Activated naive CD4-positive, alpha-beta T cell treated with anti-CD3 and anti-CD28 coated beads, Interleukin-2, amount 50 U/mL, for 16 hours (primary cell): Measurements from ENCODE around the gene KRTAP2-3.

Experiments
- DNase-seq: peaks from one replicate; pipeline ENCODE4 v3.0.0-alpha.2; 2020

The KRTAP2-3 gene

GRCh38 chr17:41026715-41027471 lies 33.0 kb downstream of the KRTAP2-3 start, which contains the start of gene KRTAP1-5:
Gene KRTAP1-5 (minus strand): TSS chr17:41027208. CDS start chr17:41027155, 53 bp downstream.
- DNase-seq: no peak

DNA sequence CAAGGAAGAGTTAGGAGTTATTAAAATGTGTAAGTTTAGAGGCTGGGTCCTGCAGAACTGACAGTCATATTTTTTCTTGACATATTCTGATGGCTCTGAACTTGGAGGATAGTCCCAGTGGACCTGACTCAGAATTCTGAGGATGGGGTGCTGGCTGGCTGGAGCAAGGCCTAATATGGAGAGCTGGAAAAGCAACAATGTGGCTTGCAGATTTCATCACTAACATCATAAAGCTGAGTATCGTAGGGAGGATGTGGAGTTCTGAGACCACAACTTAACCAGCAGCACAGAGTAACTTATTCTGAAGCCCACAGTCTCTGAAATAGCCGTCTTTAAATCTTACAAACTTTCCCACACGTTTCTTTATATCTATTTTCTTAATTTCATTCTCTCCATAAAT lies 35.2 kb downstream of the KRTAP2-3 start:
- no peak for DNase-seq

GRCh38 chr17:41020336-41020735 lies 39.6 kb downstream of the KRTAP2-3 start:
- no peak for DNase-seq

GRCh38 chr17:41019415-41019814 lies 40.5 kb downstream of the KRTAP2-3 start:
- no peak for DNase-seq

GRCh38 chr17:41018541-41018940 lies 41.4 kb downstream of the KRTAP2-3 start:
- no peak for DNase-seq

DNA sequence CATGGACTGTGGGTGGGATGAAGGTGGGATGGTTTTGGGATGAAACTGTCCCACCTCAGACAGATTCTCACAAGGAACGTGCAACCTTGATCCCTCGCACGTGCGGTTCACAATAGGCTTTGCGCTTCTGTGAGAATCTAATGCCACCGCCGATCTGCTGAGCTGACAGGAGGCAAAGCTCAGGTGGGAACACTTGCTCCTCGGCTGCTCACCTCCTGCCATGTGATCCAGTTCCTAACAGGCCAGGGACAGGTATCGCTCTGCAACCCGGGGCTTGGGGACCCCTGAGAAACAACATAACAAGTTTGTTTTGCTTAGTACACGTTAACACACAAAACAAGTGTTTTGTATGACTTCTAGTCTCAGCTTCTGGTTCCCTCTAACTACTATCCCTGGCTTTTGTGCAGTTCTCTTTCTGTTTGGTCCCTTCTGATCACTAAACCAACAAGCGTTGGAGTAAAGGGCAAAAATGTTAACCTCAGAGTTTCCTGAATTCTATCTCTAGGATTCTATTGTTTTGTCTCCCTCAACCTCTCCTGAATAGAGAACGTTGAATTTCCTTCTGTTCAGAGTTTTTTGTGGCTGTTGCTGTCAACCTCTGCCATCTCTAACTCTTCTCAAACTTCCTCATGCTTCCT lies 43.2 kb downstream of the KRTAP2-3 start:
- DNase-seq: no peak

- no peak for DNase-seq
Observed at GRCh38 chr17:41015454-41015853, 44.5 kb downstream of the KRTAP2-3 start.

DNA sequence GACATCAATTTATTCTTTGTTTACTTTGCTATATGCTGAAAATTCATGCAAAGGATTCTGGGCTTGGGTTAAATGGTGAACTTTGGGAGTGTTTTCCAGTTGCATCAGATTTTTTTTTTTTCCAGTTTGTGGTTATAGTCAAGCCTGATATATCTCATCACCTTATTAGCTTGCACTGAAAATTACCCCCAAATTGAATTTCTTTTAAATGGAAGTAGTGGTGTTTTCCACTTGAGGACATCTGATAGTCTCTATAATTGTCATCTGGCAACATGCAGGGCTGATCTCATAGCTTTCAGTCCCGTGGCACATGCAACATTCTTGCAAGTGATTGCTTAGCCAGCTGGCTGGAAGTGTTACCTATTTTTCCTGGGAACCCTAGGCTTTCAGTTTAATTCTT lies 46.3 kb downstream of the KRTAP2-3 start:
- no peak for DNase-seq

GRCh38 chr17:41013181-41013580 lies 46.7 kb downstream of the KRTAP2-3 start:
- no peak for DNase-seq

- no peak for DNase-seq
Observed at GRCh38 chr17:41012326-41013120, 47.4 kb downstream of the KRTAP2-3 start.

- no peak for DNase-seq
Observed at GRCh38 chr17:41010441-41010840, 49.5 kb downstream of the KRTAP2-3 start.

DNA sequence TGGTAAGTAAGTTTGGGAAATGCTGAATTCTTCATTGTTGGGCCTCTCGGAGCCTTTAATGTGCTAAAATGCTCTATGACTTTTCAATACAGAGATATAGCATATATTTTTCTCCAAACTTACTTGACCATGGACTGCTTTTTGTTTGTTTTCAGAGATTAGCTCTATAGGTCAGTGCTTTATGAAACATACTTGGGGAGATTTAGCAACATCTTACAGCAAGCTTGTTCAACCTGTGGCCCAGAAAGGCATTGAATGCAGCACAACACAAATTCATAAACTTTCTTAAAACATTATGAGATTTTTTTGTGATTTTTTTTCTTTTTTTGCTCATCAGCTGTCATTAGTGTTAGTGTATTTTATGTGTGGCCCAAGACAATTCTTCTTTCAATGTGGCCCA lies 50.0 kb downstream of the KRTAP2-3 start:
- DNase-seq: no peak

- no peak for DNase-seq
Observed at GRCh38 chr17:41009301-41009760, 50.6 kb downstream of the KRTAP2-3 start.
